Brain microvascular endothelial cell (primary cell): ENCODE results near the gene C19orf44.
"Not testable (repeated sequence)": the region's sequence is repeated elsewhere in the genome, so short reads cannot be mapped to it uniquely, and the experiment has no call there.

Experiments
- DNase-seq: peaks from one replicate; pipeline ENCODE4 v3.0.0-alpha.2; 2020
- H3K27ac ChIP-seq: fragments of 250-450 bp; sonication (Bioruptor Pico); 2 replicates; pipeline ENCODE4 v1.5.1; 2020; ENCODE audit warnings: mild to moderate bottlenecking, moderate library complexity
- H3K27me3 ChIP-seq: fragments of 250-450 bp; sonication (Bioruptor Pico); replicated peaks from 2 replicates; pipeline ENCODE4 v1.5.1; 2020; ENCODE audit warnings: mild to moderate bottlenecking
- H3K36me3 ChIP-seq: fragments of 250-450 bp; sonication (Bioruptor Pico); replicated peaks from 2 replicates; pipeline ENCODE4 v1.5.1; 2020; ENCODE audit warnings: mild to moderate bottlenecking
- H3K4me3 ChIP-seq: 2 replicates; pipeline ENCODE4 v1.5.1; 2011; ENCODE audit warnings: low read depth, mild to moderate bottlenecking, control low read depth, low read length, moderate library complexity
- in situ Hi-C: cut with HindIII; loops from 2 replicates; pipeline ENCODE4 v1.10.0; 2017; ENCODE audit warnings: low sequenced_read_pairs, low pct_ligation_motif_present
- TF ChIP-seq, protein P1 (sequence below): IDR thresholded peaks from 2 replicates; pipeline ENCODE4 v1.5.1; 2011; ENCODE audit warnings: low read depth, mild to moderate bottlenecking, moderate library complexity, low read length, control low read depth, inconsistent platforms; ENCODE audit errors: missing control alignments

C19orf44 gene

DNA sequence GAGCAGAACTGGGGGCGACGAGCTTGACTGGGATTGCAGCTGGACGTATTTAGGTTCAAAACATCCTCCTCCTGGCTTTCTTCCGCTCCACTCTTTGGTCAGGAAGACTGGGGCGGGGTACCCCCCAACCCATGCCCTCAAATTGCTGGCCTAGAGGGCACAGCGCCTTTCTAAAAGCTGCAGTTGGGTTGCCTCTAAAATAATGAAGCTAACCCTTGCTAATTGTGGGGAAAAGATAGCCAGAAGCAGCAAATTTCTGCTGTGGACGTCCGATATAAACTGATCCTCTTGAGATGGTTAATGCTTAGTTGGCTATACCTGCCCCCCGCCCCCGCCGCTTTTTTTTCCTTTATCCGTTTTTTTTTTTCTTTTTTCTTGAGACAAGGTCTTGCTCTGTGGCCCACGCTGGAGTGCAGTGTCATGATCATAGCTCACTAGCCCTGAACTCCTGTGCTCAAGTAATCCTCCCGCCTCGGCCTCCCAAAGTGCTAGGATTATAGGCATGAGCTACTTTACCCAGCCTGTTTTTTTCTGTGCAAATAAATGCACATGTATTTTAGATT, 46.8 kb downstream of the C19orf44 start:
- Histone ChIP-seq H3K36me3 (peaks cover 18% of the 10 kb centered on the region), H3K4me3 (peak overlapping the region; percentile 95), H3K27me3 (no peaks in the 10 kb centered on the region), H3K27ac (peak overlapping the region; percentile 80)
- TF ChIP-seq, protein P1, sequence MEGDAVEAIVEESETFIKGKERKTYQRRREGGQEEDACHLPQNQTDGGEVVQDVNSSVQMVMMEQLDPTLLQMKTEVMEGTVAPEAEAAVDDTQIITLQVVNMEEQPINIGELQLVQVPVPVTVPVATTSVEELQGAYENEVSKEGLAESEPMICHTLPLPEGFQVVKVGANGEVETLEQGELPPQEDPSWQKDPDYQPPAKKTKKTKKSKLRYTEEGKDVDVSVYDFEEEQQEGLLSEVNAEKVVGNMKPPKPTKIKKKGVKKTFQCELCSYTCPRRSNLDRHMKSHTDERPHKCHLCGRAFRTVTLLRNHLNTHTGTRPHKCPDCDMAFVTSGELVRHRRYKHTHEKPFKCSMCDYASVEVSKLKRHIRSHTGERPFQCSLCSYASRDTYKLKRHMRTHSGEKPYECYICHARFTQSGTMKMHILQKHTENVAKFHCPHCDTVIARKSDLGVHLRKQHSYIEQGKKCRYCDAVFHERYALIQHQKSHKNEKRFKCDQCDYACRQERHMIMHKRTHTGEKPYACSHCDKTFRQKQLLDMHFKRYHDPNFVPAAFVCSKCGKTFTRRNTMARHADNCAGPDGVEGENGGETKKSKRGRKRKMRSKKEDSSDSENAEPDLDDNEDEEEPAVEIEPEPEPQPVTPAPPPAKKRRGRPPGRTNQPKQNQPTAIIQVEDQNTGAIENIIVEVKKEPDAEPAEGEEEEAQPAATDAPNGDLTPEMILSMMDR, result no peak
- in situ Hi-C loops, result no loop called here
- DNase-seq, result peak; percentile 11

DNA sequence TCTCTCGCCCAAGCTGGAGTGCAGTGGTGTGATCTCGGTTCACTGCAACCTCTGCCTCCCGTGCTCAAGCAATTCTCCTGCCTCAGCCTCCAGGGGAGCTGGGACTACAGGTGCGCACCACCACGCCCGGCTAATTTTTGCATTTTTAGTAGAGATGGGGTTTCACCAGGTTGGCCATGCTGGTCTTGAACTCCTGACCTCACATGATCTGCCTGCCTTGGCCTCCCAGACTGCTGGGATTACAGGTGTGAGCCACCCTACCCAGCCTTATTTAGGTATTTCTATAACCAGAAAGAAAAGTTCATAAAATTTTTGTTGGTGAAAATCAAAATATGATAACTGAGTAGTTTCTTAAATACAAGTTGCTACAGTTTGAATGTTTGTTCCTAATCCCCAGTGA, 47.5 kb downstream of the C19orf44 start:
- in situ Hi-C loops, DNase-seq, H3K27ac ChIP-seq, H3K4me3 ChIP-seq, H3K27me3 ChIP-seq: not testable (repeated sequence)
- H3K36me3 ChIP-seq, result peaks cover 11% of the 10 kb centered on the region

DNA sequence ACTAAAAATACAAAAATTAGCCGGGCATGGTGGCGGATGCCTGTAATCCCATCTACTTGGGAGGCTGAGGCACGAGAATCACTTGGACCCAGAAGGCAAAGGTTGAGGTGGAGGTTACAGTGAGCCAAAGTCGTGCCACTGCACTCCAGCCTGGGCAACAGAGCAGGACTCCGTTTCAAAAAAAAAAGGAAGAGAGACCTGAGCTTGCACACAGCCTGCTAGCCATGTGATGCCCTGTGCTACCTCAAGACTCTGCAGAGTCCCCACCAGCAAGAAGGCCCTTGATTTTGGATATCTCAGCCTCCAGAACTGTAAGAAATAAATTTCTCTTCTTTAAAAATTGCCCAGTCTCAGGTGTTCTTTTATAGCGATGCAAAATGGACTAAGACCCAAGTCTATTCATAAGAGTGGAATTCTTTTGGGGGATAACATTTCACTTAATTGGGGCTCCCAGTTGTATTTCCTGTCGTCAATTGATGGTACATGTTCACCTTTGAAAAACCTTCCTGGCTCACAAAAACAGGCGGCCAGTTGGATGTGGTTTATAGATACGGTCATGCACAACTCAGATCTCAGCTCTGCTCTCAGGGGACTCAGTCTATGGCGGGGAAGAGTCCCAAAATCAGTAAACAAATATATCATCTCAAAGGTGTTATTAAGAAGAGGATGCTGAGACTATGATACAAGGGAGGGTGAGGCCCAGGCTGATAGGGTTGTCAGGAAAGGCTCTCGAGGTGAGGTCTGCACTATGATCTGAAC, 48.5 kb downstream of the C19orf44 start:
- no peaks in the 10 kb centered on the region for H3K27me3 ChIP-seq
- no peak for DNase-seq

DNA sequence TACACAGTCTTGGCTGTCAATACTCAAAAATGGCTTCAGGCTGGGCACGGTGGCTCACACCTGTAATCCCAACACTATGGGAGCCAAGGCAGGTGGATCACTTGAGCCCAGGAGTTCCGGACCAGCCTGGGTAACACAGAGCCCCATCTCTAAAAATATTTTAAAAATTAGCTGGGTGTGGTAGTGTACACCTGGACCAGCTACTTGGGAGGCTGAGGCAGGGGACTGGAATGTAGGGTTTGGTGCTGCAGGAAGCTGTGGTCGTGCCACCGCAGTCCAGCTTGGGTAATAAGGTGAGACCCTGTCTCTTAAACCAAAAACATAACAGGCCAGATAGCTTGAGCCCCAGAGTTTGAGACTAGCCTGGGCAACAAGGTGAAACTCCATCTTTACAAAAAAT, 52.8 kb downstream of the C19orf44 start:
- Histone ChIP-seq H3K27ac (no peak overlapping the region), H3K27me3 (no peaks in the 10 kb centered on the region), H3K36me3 (peaks cover 20% of the 10 kb centered on the region), H3K4me3 (no peak overlapping the region)
- no peak for DNase-seq
- in situ Hi-C loops, result no loop called here
- TF ChIP-seq, protein P1, result no peak

More for the DNA sequence above, 48.5 kb downstream of the C19orf44 start:
- TF ChIP-seq, protein P1, result no peak
- Histone ChIP-seq H3K4me3 (no peak overlapping the region), H3K27ac (no peak overlapping the region), H3K36me3 (peaks cover 7% of the 10 kb centered on the region)
- in situ Hi-C loops, result no loop called here

DNA sequence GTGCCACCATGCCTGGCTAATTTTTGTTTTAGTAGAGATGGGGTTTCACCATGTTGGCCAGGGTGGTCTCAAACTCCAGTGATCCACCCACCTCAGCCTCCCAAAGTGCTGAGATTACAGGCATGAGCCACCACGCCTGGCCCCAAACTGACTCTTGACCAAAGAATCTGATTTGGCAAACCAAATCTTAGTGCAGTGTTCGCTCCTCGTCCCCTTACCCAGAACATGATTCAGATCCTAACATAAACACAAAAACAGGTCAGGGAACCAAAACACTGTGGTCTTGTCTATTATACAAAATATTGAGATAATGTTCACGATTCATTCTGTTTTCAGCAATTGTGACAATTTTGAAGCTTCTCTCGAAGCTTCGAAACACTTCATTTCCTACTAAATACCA, 55.7 kb downstream of the C19orf44 start:
- H3K36me3 ChIP-seq, result peaks cover 41% of the 10 kb centered on the region
- H3K4me3 ChIP-seq, H3K27ac ChIP-seq, in situ Hi-C loops, H3K27me3 ChIP-seq, DNase-seq: not testable (repeated sequence)

DNA sequence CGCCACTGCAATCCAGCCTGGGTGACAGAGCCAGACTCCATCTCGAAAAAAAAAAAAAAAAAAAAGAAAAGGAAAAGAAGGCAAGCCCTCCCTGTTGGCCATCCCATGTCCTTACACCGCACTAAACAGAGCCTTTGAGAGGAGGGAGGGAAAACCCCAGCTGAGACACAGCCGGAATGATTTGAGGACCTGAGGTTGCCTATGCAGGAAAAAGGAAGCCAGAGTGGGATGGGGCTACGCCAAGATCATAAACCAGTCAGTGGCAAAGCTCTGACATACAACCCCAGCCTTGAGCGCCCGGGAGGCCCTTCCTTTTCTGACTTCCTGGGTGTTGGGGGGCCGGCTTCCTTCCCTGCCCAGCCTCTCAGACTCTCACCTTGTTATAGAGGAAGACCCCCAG, 58.6 kb downstream of the C19orf44 start:
- no peaks in the 10 kb centered on the region for H3K27me3 ChIP-seq
- H3K27ac ChIP-seq, result no peak overlapping the region
- no peak overlapping the region for H3K4me3 ChIP-seq
- TF ChIP-seq, protein P1, result no peak
- in situ Hi-C loops, result no loop called here
- peaks cover 59% of the 10 kb centered on the region for H3K36me3 ChIP-seq
- DNase-seq, result no peak
